ENCODE data around the gene HS3ST6. TPM values are rescaled to one million over a fixed set of nuclear protein-coding genes. Genes with fewer than 3 reads are reported as not detected.

The HS3ST6 gene
- total RNA-seq, 1 donor from 2014 or later, result 1.3 TPM

- Mint-ChIP-seq H3K4me1 (ENCODE audit: unreplicated experiment) (no peaks in the 10 kb centered on the region), H3K27me3 (no peaks in the 10 kb centered on the region), H3K4me3 (no peak overlapping the region), H3K9me3 (no peaks in the 10 kb centered on the region), H3K27ac (no peak overlapping the region), H3K36me3 (no peaks in the 10 kb centered on the region)
- no peak for DNase-seq (ENCODE audit: extremely low spot score, unreplicated experiment)
- no peak for TF ChIP-seq CTCF (conservative IDR thresholded peaks at IDR 0.05)
Measured at GRCh38 chr16:1949507-1949906, 31.3 kb upstream of the HS3ST6 start.

GRCh38 chr16:1947369-1947670 lies 29.1 kb upstream of the HS3ST6 start:
- H3K4me3 Mint-ChIP-seq, result no peak overlapping the region
- no peak for DNase-seq (ENCODE audit: extremely low spot score, unreplicated experiment)
- TF ChIP-seq CTCF (conservative IDR thresholded peaks at IDR 0.05), result no peak
- H3K27me3 Mint-ChIP-seq, result no peaks in the 10 kb centered on the region
- H3K4me1 Mint-ChIP-seq (ENCODE audit: unreplicated experiment), result peaks cover 4% of the 10 kb centered on the region
- no peaks in the 10 kb centered on the region for H3K9me3 Mint-ChIP-seq
- H3K36me3 Mint-ChIP-seq, result no peaks in the 10 kb centered on the region
- H3K27ac Mint-ChIP-seq, result no peak overlapping the region

- no peaks in the 10 kb centered on the region for H3K36me3 Mint-ChIP-seq
- no peak for TF ChIP-seq CTCF (conservative IDR thresholded peaks at IDR 0.05)
- H3K27me3 Mint-ChIP-seq, result no peaks in the 10 kb centered on the region
- no peak overlapping the region for H3K4me3 Mint-ChIP-seq
- H3K4me1 Mint-ChIP-seq (ENCODE audit: unreplicated experiment), result peaks cover 4% of the 10 kb centered on the region
- no peaks in the 10 kb centered on the region for H3K9me3 Mint-ChIP-seq
- no peak for DNase-seq (ENCODE audit: extremely low spot score, unreplicated experiment)
- no peak overlapping the region for H3K27ac Mint-ChIP-seq
Measured at GRCh38 chr16:1946495-1947368, 28.5 kb upstream of the HS3ST6 start.

DNA sequence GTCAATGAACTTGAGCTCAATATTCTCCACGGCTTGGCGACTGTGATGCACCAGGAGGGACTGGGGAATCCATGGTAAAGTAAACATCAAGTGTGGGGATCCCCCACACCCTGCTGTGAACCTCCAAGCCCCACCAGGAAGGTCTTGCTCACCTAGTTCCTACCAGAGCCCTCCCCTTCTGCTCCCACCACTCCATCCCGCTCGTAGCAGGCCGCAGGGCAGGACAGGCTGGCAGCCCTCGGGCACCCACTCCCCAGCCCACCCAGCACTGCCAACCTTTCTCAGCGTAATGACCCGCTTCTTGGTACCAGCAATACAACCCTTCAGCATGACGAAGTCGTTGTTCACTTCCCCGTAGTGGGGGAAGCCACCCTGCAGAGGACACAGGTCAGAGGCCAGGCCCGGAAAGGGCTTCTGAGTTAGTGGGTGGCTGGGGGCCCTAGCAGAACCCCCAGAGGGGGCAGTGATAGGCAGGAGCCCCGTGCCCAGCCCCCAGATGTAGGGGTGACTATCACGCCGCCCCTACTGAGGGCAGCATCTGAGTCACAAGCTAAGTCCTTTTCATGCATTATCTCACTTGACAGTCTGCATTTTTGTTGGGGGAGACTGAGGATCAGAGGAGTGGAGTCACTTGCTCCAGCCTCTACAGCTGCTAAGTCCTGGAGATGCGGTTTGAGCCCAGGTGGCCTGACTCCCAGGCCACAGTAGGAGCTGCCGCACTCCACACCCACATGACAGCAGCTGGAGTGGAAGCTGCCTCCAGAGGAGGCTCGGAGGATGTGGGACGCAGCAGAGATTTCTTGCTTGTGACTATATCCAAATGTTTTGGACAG lies 27.6 kb upstream of the HS3ST6 start:
- TF ChIP-seq CTCF (conservative IDR thresholded peaks at IDR 0.05), result no peak
- no peaks in the 10 kb centered on the region for H3K36me3 Mint-ChIP-seq
- DNase-seq (ENCODE audit: extremely low spot score, unreplicated experiment), result no peak
- no peaks in the 10 kb centered on the region for H3K9me3 Mint-ChIP-seq
- H3K27me3 Mint-ChIP-seq, result no peaks in the 10 kb centered on the region
- H3K4me3 Mint-ChIP-seq, result no peak overlapping the region
- peaks cover 4% of the 10 kb centered on the region for H3K4me1 Mint-ChIP-seq (ENCODE audit: unreplicated experiment)
- no peak overlapping the region for H3K27ac Mint-ChIP-seq

DNA sequence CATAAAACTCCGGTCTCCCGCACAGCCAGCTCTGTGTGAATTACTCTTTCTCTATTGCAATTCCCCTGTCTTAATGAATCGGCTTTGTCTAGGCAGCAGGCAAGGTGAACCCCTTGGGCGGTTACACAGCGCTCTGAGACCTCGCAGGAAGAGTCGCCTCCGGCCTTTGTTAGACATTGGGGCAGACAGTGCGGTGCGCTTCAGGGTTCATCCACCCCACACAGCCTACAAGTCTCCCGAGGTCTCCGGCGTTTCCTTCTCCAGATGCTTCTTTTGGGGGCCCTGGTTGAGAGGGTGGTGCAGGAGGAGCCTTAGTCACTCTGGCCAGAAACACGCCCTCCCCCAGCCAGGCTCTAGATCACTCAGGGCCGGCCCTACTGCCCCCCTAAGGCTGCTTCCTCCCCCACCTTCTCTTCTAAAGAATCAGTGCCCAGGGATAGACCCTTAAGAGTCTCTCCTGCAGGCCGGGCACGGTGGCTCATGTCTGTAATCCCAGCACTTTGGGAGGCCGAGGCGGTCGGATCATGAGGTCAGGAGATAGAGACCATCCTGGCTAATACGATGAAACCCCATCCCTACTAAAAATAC lies 26.5 kb upstream of the HS3ST6 start:
- Mint-ChIP-seq H3K4me1 (ENCODE audit: unreplicated experiment) (peaks cover 4% of the 10 kb centered on the region), H3K27ac (no peak overlapping the region), H3K4me3 (peak overlapping the region; percentile 57), H3K9me3 (no peaks in the 10 kb centered on the region), H3K27me3 (no peaks in the 10 kb centered on the region), H3K36me3 (no peaks in the 10 kb centered on the region)
- TF ChIP-seq CTCF (conservative IDR thresholded peaks at IDR 0.05), result no peak
- no peak for DNase-seq (ENCODE audit: extremely low spot score, unreplicated experiment)
